Upper lobe of left lung (tissue), 4 donors: ENCODE measurements around the gene HSP90B1.

ENCODE experiments used
- CTCF ChIP-seq, 6 experiments: fragments of 450-650 bp in 4 of 6; fragments of 200-600 bp in 2 of 6; sonication (generic) in 2 of 6; IDR thresholded peaks; one replicate each; pipeline ENCODE4 v1.5.1; 2016 to 2019; ENCODE audit warnings: antibody characterized with exemption in 6 of 6
- EP300 ChIP-seq, 4 donors: sonication (generic); formaldehyde crosslinking; IDR thresholded peaks; one replicate each; pipeline ENCODE4 v1.5.1; 2017; ENCODE audit warnings: antibody characterized with exemption in 4 of 4, control low read depth in 2 of 4
- POLR2A ChIP-seq, 4 donors: fragments of 450-650 bp; IDR thresholded peaks; one replicate each; pipeline ENCODE4 v1.5.1; 2016 to 2017; ENCODE audit warnings: antibody characterized with exemption in 4 of 4, mild to moderate bottlenecking in 2 of 4

GRCh38 chr12:103957865-103958388, 27.7 kb downstream of the HSP90B1 start:
- TF ChIP-seq CTCF (IDR thresholded peaks at IDR 0.05), result no peak
- TF ChIP-seq EP300 (IDR thresholded peaks at IDR 0.05), result no peak
- TF ChIP-seq POLR2A (IDR thresholded peaks at IDR 0.05), result no peak
